GM12878 (cell line): ENCODE results near the gene CDC37.

Source experiments
- BCL3 ChIP-seq: IDR thresholded peaks from 2 replicates; pipeline ENCODE4 v1.6.1; 2011; ENCODE audit warnings: borderline replicate concordance, low read depth, mild to moderate bottlenecking, moderate library complexity, low read length; ENCODE audit not compliant: insufficient read depth, poor library complexity, severe bottlenecking
- CHD2 ChIP-seq: IDR thresholded peaks from 2 replicates; pipeline ENCODE4 v1.6.1; 2011; ENCODE audit warnings: low read depth, low read length, improper control_type of control experiment, borderline replicate concordance
- CTCF ChIP-seq, 3 experiments: IDR thresholded peaks in 2 of 3; conservative IDR thresholded peaks in 1 of 3; 2 replicates each; pipeline ENCODE4 v1.5.1; 2011; ENCODE audit warnings: low read depth in 3 of 3, low read length in 3 of 3, mild to moderate bottlenecking in 3 of 3, control low read depth in 2 of 3, moderate library complexity in 2 of 3, inconsistent platforms in 1 of 3, mixed read lengths in 1 of 3; ENCODE audit not compliant: control insufficient read depth in 2 of 3, insufficient read depth in 1 of 3; ENCODE audit errors: extremely low read depth in 1 of 3
- HCFC1 ChIP-seq: fragments of 150-350 bp; IDR thresholded peaks from 2 replicates; pipeline ENCODE4 v1.6.1; 2014; ENCODE audit warnings: low read length
- MLLT1 ChIP-seq: fragments of 450-650 bp; IDR thresholded peaks from 2 replicates; pipeline ENCODE4 v1.6.1; 2016; ENCODE audit warnings: mild to moderate bottlenecking
- POLR2A ChIP-seq: IDR thresholded peaks from 2 replicates; pipeline ENCODE4 v1.6.1; 2011; ENCODE audit warnings: low read depth, mild to moderate bottlenecking, low read length
- REST ChIP-seq: IDR thresholded peaks from 2 replicates; pipeline ENCODE4 v1.6.1; 2012; ENCODE audit warnings: mild to moderate bottlenecking, low read depth, low read length
- TAF1 ChIP-seq: IDR thresholded peaks from 2 replicates; pipeline ENCODE4 v1.6.1; 2011; ENCODE audit warnings: mild to moderate bottlenecking, low read depth, low read length, borderline replicate concordance
- TF ChIP-seq, protein P1 (sequence below): fragments of 450-650 bp; IDR thresholded peaks from 2 replicates; pipeline ENCODE4 v1.6.1; 2017; ENCODE audit warnings: antibody characterized with exemption, mild to moderate bottlenecking, moderate library complexity

- TF ChIP-seq BCL3 (no peak), HCFC1 (no peak), TAF1 (no peak), CHD2 (no peak), MLLT1 (no peak), CTCF (IDR thresholded peaks at IDR 0.05 in 2 of 3, conservative IDR thresholded peaks at IDR 0.05 in 1 of 3; ENCODE audit: control insufficient read depth in 2 of 3, extremely low read depth in 1 of 3, insufficient read depth in 1 of 3, low read depth in 3 of 3, low read length in 3 of 3) (no peak), POLR2A (no peak), REST (no peak)
- TF ChIP-seq, protein P1, sequence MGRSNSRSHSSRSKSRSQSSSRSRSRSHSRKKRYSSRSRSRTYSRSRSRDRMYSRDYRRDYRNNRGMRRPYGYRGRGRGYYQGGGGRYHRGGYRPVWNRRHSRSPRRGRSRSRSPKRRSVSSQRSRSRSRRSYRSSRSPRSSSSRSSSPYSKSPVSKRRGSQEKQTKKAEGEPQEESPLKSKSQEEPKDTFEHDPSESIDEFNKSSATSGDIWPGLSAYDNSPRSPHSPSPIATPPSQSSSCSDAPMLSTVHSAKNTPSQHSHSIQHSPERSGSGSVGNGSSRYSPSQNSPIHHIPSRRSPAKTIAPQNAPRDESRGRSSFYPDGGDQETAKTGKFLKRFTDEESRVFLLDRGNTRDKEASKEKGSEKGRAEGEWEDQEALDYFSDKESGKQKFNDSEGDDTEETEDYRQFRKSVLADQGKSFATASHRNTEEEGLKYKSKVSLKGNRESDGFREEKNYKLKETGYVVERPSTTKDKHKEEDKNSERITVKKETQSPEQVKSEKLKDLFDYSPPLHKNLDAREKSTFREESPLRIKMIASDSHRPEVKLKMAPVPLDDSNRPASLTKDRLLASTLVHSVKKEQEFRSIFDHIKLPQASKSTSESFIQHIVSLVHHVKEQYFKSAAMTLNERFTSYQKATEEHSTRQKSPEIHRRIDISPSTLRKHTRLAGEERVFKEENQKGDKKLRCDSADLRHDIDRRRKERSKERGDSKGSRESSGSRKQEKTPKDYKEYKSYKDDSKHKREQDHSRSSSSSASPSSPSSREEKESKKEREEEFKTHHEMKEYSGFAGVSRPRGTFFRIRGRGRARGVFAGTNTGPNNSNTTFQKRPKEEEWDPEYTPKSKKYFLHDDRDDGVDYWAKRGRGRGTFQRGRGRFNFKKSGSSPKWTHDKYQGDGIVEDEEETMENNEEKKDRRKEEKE: no peak
Observed at GRCh38 chr19:10422846-10423245, 19.5 kb upstream of the CDC37 start.
